ENCODE results near the gene SDC4.
A peak's percentile ranks its signal among the peaks of the same experiment; 100 is the strongest.

DNA sequence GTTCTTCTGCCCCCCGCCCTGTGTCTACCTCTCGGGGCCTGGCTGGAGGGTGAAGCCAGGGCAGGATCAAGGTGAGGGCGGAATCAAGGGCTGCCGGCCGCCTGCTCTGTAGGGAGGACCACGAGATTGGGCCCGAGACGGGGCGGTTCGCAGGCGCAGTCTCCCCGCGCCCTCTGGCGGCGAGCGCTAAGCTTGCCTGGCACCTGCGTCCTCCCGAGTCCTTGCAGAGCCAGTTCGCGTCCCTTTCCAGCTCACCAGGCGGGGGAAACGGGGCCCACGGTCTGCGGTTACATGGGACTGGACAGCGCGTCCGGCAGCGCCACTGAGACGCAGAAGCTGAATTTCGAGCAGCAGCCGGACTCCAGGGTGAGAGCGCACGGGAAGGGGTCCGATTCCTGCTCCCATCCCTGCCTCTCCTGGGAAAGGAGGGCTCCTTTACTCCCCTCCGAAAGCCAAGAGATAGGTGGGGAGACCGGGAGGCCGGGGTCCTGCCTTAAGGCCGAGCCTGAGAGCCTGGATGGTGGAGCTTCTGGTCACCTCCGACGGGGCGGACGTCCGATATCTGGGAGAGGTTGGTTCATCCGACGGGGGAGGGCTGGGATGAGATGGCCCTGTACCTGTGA is 36.5 kb downstream of the SDC4 start:
- TF ChIP-seq, protein P1, sequence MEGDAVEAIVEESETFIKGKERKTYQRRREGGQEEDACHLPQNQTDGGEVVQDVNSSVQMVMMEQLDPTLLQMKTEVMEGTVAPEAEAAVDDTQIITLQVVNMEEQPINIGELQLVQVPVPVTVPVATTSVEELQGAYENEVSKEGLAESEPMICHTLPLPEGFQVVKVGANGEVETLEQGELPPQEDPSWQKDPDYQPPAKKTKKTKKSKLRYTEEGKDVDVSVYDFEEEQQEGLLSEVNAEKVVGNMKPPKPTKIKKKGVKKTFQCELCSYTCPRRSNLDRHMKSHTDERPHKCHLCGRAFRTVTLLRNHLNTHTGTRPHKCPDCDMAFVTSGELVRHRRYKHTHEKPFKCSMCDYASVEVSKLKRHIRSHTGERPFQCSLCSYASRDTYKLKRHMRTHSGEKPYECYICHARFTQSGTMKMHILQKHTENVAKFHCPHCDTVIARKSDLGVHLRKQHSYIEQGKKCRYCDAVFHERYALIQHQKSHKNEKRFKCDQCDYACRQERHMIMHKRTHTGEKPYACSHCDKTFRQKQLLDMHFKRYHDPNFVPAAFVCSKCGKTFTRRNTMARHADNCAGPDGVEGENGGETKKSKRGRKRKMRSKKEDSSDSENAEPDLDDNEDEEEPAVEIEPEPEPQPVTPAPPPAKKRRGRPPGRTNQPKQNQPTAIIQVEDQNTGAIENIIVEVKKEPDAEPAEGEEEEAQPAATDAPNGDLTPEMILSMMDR (conservative IDR thresholded peaks at IDR 0.05): peak; percentile 75
- no peak for TF ChIP-seq EZH2 (IDR thresholded peaks at IDR 0.05; ENCODE audit: low read depth)

Data from PC-9 (cell line).